ENCODE results near the gene CGB2. TPM values are rescaled to one million over a fixed set of nuclear protein-coding genes. Genes with fewer than 3 reads are reported as not detected.
"Not testable (repeated sequence)": the region's sequence is repeated elsewhere in the genome, so short reads cannot be mapped to it uniquely, and the experiment has no call there.

The CGB2 gene
- total RNA-seq, 2 experiments from 2014 or later: not detected

DNA sequence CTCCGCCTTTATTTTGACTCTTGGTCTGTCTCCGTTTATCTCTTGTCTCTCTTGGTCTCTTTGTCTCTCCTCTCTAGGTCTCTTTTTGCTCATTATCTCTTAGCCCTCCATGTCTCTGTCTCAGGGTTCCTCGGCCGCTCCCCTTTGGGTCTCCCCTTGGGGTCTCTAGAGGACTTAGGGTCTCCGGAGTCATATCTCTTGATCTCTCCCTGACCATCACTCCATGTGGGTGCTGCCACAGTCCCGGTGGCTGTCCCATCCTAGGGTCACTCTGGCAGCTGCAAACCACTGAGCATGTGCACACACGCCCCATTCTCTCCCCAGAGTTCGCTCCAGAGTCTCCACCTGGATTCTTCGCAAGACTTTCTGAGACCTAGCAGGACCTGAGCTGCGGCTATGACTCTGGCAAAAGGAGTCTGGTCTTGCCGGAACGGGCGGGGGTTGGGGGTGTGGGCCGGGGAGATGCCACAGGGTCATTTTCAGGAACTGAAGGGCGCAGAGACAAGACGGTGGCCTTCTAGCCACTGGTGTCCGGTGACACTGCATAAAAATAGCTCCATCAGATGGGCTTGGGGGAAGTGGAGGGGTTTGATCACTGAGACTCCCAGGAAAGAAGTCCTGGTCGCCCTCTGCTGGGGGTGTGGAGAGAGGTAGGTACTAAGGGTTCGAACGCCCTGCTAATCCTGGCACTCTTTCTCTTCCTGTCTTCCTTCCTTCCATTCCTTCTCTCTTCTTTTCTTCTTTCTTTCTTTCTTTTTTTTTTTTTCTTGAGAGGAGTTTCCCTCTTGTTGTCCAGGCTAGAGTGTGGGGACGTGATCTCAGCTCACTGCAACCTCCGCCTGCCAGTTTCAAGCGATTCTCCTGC is 42.1 kb downstream of the CGB2 start:
- Histone ChIP-seq H3K9me3 (ENCODE audit: low read length) (no peaks in the 10 kb centered on the region), H3K79me2 (ENCODE audit: insufficient read depth, low read depth, low read length) (no peaks in the 10 kb centered on the region), H3K4me2 (ENCODE audit: low read length) (no peak overlapping the region), H3K4me3 (ENCODE audit: low read depth, low read length, poor library complexity, severe bottlenecking) (no peak overlapping the region), H3K36me3 (ENCODE audit: insufficient read depth, low read length) (no peaks in the 10 kb centered on the region), H4K20me1 (ENCODE audit: insufficient read depth, low read length) (no peaks in the 10 kb centered on the region), H3K4me1 (ENCODE audit: insufficient read depth, low read length, poor library complexity, severe bottlenecking) (no peaks in the 10 kb centered on the region), H2AFZ (ENCODE audit: low read length) (no peak overlapping the region), H3K27ac (ENCODE audit: low read depth, low read length, poor library complexity, severe bottlenecking) (no peak overlapping the region), H3K9me2 (ENCODE audit: insufficient read depth, low read length) (no peaks in the 10 kb centered on the region)
- ChIA-PET CTCF (ENCODE audit: unreplicated experiment) (no interaction called here), POLR2A (interaction anchor here (0.7 kb wide), 1 partner anchor 24 kb away, joined by 4 read pairs; no protein-coding TSS in a partner anchor)
- TF ChIP-seq, protein P1, sequence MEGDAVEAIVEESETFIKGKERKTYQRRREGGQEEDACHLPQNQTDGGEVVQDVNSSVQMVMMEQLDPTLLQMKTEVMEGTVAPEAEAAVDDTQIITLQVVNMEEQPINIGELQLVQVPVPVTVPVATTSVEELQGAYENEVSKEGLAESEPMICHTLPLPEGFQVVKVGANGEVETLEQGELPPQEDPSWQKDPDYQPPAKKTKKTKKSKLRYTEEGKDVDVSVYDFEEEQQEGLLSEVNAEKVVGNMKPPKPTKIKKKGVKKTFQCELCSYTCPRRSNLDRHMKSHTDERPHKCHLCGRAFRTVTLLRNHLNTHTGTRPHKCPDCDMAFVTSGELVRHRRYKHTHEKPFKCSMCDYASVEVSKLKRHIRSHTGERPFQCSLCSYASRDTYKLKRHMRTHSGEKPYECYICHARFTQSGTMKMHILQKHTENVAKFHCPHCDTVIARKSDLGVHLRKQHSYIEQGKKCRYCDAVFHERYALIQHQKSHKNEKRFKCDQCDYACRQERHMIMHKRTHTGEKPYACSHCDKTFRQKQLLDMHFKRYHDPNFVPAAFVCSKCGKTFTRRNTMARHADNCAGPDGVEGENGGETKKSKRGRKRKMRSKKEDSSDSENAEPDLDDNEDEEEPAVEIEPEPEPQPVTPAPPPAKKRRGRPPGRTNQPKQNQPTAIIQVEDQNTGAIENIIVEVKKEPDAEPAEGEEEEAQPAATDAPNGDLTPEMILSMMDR (conservative IDR thresholded peaks at IDR 0.05; ENCODE audit: low read length): peak; percentile 52
- TF ChIP-seq EZH2phosphoT487 (IDR thresholded peaks at IDR 0.05; ENCODE audit: borderline replicate concordance, low read depth, low read length): no peak
- BruUV-seq (replicated peaks): no TSS peak
- intact Hi-C loops (cut with micrococcal nuclease; ENCODE audit: unreplicated experiment): no loop called here
- peak; percentile 19 for DNase-seq (ENCODE audit: low spot score)

GRCh38 chr19:49074869-49075268 is 43.2 kb downstream of the CGB2 start:
- TF ChIP-seq, protein P1 (conservative IDR thresholded peaks at IDR 0.05; ENCODE audit: low read length): peak; percentile 59
- H3K4me3 ChIP-seq (ENCODE audit: low read depth, low read length, poor library complexity, severe bottlenecking); H3K4me1 ChIP-seq (ENCODE audit: insufficient read depth, low read length, poor library complexity, severe bottlenecking); H3K27ac ChIP-seq (ENCODE audit: low read depth, low read length, poor library complexity, severe bottlenecking); BruUV-seq (replicated peaks); H3K36me3 ChIP-seq (ENCODE audit: insufficient read depth, low read length); H3K4me2 ChIP-seq (ENCODE audit: low read length); H3K79me2 ChIP-seq (ENCODE audit: insufficient read depth, low read depth, low read length); H2AFZ ChIP-seq (ENCODE audit: low read length); CTCF ChIA-PET (ENCODE audit: unreplicated experiment); H4K20me1 ChIP-seq (ENCODE audit: insufficient read depth, low read length); intact Hi-C loops (cut with micrococcal nuclease; ENCODE audit: unreplicated experiment); H3K9me3 ChIP-seq (ENCODE audit: low read length); H3K9me2 ChIP-seq (ENCODE audit: insufficient read depth, low read length): not testable (repeated sequence)
- POLR2A ChIA-PET: interaction anchor here (0.7 kb wide), 1 partner anchor 23 kb away, joined by 4 read pairs; no protein-coding TSS in a partner anchor
- peak; percentile 40 for DNase-seq (ENCODE audit: low spot score)

DNA sequence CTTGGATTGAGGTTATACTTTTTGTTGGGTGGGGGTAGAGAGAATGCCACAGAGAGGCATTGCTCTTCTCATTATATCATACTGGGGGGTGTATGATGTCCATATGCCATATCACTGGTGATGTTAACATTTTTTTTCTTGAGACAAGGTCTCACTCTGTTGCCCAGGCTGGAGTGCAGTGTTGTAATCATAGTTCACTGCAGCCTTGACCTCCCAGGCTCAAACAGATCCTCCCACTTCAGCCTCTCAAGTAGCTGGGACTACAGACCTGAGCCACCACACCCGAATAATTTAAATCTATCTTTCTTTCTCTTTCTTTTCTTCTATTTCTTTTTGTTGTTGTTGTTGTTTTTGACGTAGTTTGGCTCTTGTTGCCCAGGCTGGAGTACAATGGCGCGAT is 48.7 kb downstream of the CGB2 start:
- no peaks in the 10 kb centered on the region for H3K9me3 ChIP-seq (ENCODE audit: low read length)
- intact Hi-C loops (cut with micrococcal nuclease; ENCODE audit: unreplicated experiment): no loop called here
- CTCF ChIA-PET (ENCODE audit: unreplicated experiment): no interaction called here

More for the DNA sequence above, 48.7 kb downstream of the CGB2 start:
- Histone ChIP-seq H3K9me2 (ENCODE audit: insufficient read depth, low read length) (no peaks in the 10 kb centered on the region), H3K4me2 (ENCODE audit: low read length) (no peak overlapping the region), H3K79me2 (ENCODE audit: insufficient read depth, low read depth, low read length) (peaks cover under 1% of the 10 kb centered on the region; the same call in 1 of the 2 replicates), H3K4me3 (ENCODE audit: low read depth, low read length, poor library complexity, severe bottlenecking) (no peak overlapping the region), H2AFZ (ENCODE audit: low read length) (no peak overlapping the region), H3K27ac (ENCODE audit: low read depth, low read length, poor library complexity, severe bottlenecking) (no peak overlapping the region), H3K36me3 (ENCODE audit: insufficient read depth, low read length) (no peaks in the 10 kb centered on the region), H3K4me1 (ENCODE audit: insufficient read depth, low read length, poor library complexity, severe bottlenecking) (peaks cover 6% of the 10 kb centered on the region), H4K20me1 (ENCODE audit: insufficient read depth, low read length) (no peaks in the 10 kb centered on the region)
- DNase-seq (ENCODE audit: low spot score): no peak
- TF ChIP-seq, protein P1 (conservative IDR thresholded peaks at IDR 0.05; ENCODE audit: low read length): no peak
- no peak for TF ChIP-seq EZH2phosphoT487 (IDR thresholded peaks at IDR 0.05; ENCODE audit: borderline replicate concordance, low read depth, low read length)
- POLR2A ChIA-PET: no interaction called here
- BruUV-seq (replicated peaks): no TSS peak

Data from OCI-LY7 (cell line).